Mesendoderm (in vitro differentiated cells): ENCODE measurements around the gene HAUS1.
A peak's percentile ranks its signal among the peaks of the same experiment; 100 is the strongest.
"Not testable (repeated sequence)": the region's sequence is repeated elsewhere in the genome, so short reads cannot be mapped to it uniquely, and the experiment has no call there.

Source experiments
- DNase-seq: peaks from one replicate; pipeline ENCODE4 v3.0.0; 2013
- H2AK5ac ChIP-seq: 2 replicates; pipeline ENCODE4 v1.6.1; 2013; ENCODE audit warnings: low read length, inconsistent platforms
- H2BK120ac ChIP-seq: 2 replicates; pipeline ENCODE4 v1.6.1; 2013; ENCODE audit warnings: low read depth, mild to moderate bottlenecking, low read length, moderate library complexity, mixed read lengths
- H2BK15ac ChIP-seq: replicated peaks from 2 replicates; pipeline ENCODE4 v1.6.1; 2013; ENCODE audit warnings: low read depth, mild to moderate bottlenecking, moderate library complexity
- H2BK5ac ChIP-seq: 2 replicates; pipeline ENCODE4 v1.6.1; 2013; ENCODE audit warnings: low read length, inconsistent platforms
- H3K18ac ChIP-seq: 2 replicates; pipeline ENCODE4 v1.6.1; 2013; ENCODE audit warnings: mild to moderate bottlenecking, low read length, mixed read lengths
- H3K23ac ChIP-seq: one replicate; pipeline ENCODE4 v1.6.1; 2013; ENCODE audit warnings: low read length
- H3K27ac ChIP-seq: 2 replicates; pipeline ENCODE4 v1.5.1; 2013; ENCODE audit warnings: low read depth, mild to moderate bottlenecking, inconsistent platforms, low read length, moderate library complexity
- H3K27me3 ChIP-seq: 2 replicates; pipeline ENCODE4 v1.6.1; 2013; ENCODE audit warnings: low read length, control low read depth, mild to moderate bottlenecking, inconsistent platforms; ENCODE audit not compliant: insufficient read depth, poor library complexity
- H3K36me3 ChIP-seq: 2 replicates; pipeline ENCODE4 v1.6.1; 2013; ENCODE audit warnings: low read length, inconsistent platforms; ENCODE audit not compliant: control insufficient read depth, insufficient read depth
- H3K4ac ChIP-seq: one replicate; pipeline ENCODE4 v1.6.1; 2013; ENCODE audit warnings: low read depth, mild to moderate bottlenecking, low read length, moderate library complexity
- H3K4me1 ChIP-seq: 2 replicates; pipeline ENCODE4 v1.6.1; 2013; ENCODE audit warnings: low read depth, low read length, inconsistent platforms; ENCODE audit not compliant: control insufficient read depth
- H3K4me2 ChIP-seq: 2 replicates; pipeline ENCODE4 v1.6.1; 2013; ENCODE audit warnings: low read length
- H3K4me3 ChIP-seq: 2 replicates; pipeline ENCODE4 v1.5.1; 2013; ENCODE audit warnings: mild to moderate bottlenecking, low read length
- H3K56ac ChIP-seq: one replicate; pipeline ENCODE4 v1.6.1; 2013; ENCODE audit warnings: low read length
- H3K79me1 ChIP-seq: 2 replicates; pipeline ENCODE4 v1.6.1; 2013; ENCODE audit warnings: low read length, inconsistent platforms
- H3K79me2 ChIP-seq: 2 replicates; pipeline ENCODE4 v1.6.1; 2013; ENCODE audit warnings: mild to moderate bottlenecking, low read length; ENCODE audit not compliant: control insufficient read depth, insufficient read depth
- H3K9ac ChIP-seq: 2 replicates; pipeline ENCODE4 v1.6.1; 2013; ENCODE audit warnings: low read length, inconsistent platforms
- H4K5ac ChIP-seq: one replicate; pipeline ENCODE4 v1.6.1; 2013; ENCODE audit warnings: low read length
- H4K8ac ChIP-seq: one replicate; pipeline ENCODE4 v1.6.1; 2013; ENCODE audit warnings: low read depth, mild to moderate bottlenecking, control low read depth, low read length, moderate library complexity
- WGBS: extraction: QIAGEN DNeasy Blood & Tissue Kit; methylation state at CpG from one replicate; pipeline ENCODE4 v1.1.7; 2013; ENCODE audit warnings: low lambda C conversion rate, missing lambda C conversion rate; ENCODE audit not compliant: insufficient coverage; ENCODE audit errors: extremely low coverage; 5-methylcytosine and 5-hydroxymethylcytosine counted together

The HAUS1 gene

DNA sequence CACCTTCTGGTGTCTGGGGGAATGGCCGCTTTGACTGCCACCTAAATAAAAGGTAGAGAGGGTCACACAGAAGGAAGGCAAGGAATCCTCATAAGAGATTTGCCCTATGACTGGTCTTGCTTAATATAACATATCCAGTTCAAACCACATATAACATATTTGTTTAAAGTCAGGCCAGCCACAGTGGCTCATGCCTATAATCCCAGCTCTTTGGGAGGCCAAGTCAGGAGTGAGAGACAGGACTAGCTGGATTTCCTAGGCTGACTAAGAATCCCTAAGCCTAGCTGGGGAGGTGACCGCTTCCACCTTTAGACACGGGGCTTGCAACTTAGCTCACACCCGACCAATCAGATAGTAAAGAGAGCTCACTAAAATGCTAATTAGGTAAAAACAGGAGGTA, 60.3 kb downstream of the HAUS1 start:
- not testable (repeated sequence) for H3K4me3 ChIP-seq, H3K18ac ChIP-seq, H4K5ac ChIP-seq, H2BK15ac ChIP-seq, H3K4me1 ChIP-seq, H3K36me3 ChIP-seq, H3K79me2 ChIP-seq, H3K27me3 ChIP-seq, H3K4ac ChIP-seq, DNase-seq, H3K23ac ChIP-seq, H2AK5ac ChIP-seq, H3K27ac ChIP-seq, H3K56ac ChIP-seq, H2BK120ac ChIP-seq, H3K4me2 ChIP-seq, H4K8ac ChIP-seq, H3K79me1 ChIP-seq, H3K9ac ChIP-seq, H2BK5ac ChIP-seq
- no CpG with 5 or more reads among the region's 4 CpGs for WGBS

GRCh38 chr18:46164920-46165319, 60.7 kb downstream of the HAUS1 start:
- DNase-seq, result no peak
- H3K23ac ChIP-seq, result no peak overlapping the region
- no peak overlapping the region for H3K4ac ChIP-seq
- H3K79me2 ChIP-seq, result no peaks in the 10 kb centered on the region
- no peaks in the 10 kb centered on the region for H3K4me1 ChIP-seq
- no peak overlapping the region for H2BK5ac ChIP-seq
- H3K4me2 ChIP-seq, result no peak overlapping the region
- H3K36me3 ChIP-seq, result no peaks in the 10 kb centered on the region
- no peaks in the 10 kb centered on the region for H3K27me3 ChIP-seq
- no peak overlapping the region for H4K8ac ChIP-seq
- H3K56ac ChIP-seq, result no peak overlapping the region
- H2BK15ac ChIP-seq, result no peak overlapping the region
- no peak overlapping the region for H2BK120ac ChIP-seq
- no peak overlapping the region for H3K27ac ChIP-seq
- no peak overlapping the region for H3K9ac ChIP-seq
- no peak overlapping the region for H4K5ac ChIP-seq
- no peak overlapping the region for H3K4me3 ChIP-seq
- no peak overlapping the region for H3K18ac ChIP-seq
- WGBS, result no CpG with 5 or more reads among the region's 13 CpGs
- no peak overlapping the region for H2AK5ac ChIP-seq
- H3K79me1 ChIP-seq, result no peaks in the 10 kb centered on the region

- no CpG with 5 or more reads among the region's 6 CpGs for WGBS
- no peak for DNase-seq
Observed at GRCh38 chr18:46166261-46166970, 62.2 kb downstream of the HAUS1 start.

DNA sequence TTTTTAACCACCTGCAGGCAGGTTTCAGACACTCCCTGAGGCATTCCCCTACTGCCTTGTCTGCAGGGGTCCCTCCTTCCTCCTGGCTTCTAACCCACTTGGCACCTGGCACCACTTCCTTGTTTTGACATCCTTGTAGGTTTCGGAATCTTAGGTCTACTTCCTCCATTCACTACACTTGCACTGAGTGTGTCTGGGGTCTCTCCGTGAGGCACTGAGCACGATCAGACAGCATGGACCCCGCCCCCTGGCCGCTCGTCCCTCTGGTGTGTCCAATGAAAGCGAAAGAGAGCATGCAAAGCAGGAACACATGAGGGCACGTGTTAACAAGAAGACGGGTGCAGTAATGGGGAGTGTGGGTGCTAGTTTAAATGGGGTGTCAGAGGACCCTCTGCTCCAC, 63.8 kb downstream of the HAUS1 start:
- H2BK120ac ChIP-seq, result no peak overlapping the region
- no peak overlapping the region for H3K9ac ChIP-seq
- DNase-seq, result no peak
- H3K4me2 ChIP-seq, result no peak overlapping the region
- no peak overlapping the region for H3K4ac ChIP-seq
- no peak overlapping the region for H2BK15ac ChIP-seq
- no peaks in the 10 kb centered on the region for H3K79me1 ChIP-seq
- no peaks in the 10 kb centered on the region for H3K4me1 ChIP-seq
- no peak overlapping the region for H2AK5ac ChIP-seq
- no peak overlapping the region for H4K5ac ChIP-seq
- H3K27me3 ChIP-seq, result no peaks in the 10 kb centered on the region
- no peaks in the 10 kb centered on the region for H3K79me2 ChIP-seq
- no CpG with 5 or more reads among the region's 9 CpGs for WGBS
- no peak overlapping the region for H3K18ac ChIP-seq
- no peak overlapping the region for H3K27ac ChIP-seq
- H2BK5ac ChIP-seq, result no peak overlapping the region
- H3K4me3 ChIP-seq, result no peak overlapping the region
- no peaks in the 10 kb centered on the region for H3K36me3 ChIP-seq
- no peak overlapping the region for H3K23ac ChIP-seq
- no peak overlapping the region for H3K56ac ChIP-seq
- H4K8ac ChIP-seq, result no peak overlapping the region

More at GRCh38 chr18:46166261-46166970, 62.2 kb downstream of the HAUS1 start:
- no peaks in the 10 kb centered on the region for H3K36me3 ChIP-seq
- H3K4me1 ChIP-seq, result no peaks in the 10 kb centered on the region
- no peak overlapping the region for H3K27ac ChIP-seq
- H2BK15ac ChIP-seq, result no peak overlapping the region
- no peak overlapping the region for H3K4me3 ChIP-seq
- no peak overlapping the region for H2AK5ac ChIP-seq
- H3K56ac ChIP-seq, result no peak overlapping the region
- H3K23ac ChIP-seq, result no peak overlapping the region
- H3K4me2 ChIP-seq, result no peak overlapping the region
- no peak overlapping the region for H4K8ac ChIP-seq
- no peak overlapping the region for H2BK5ac ChIP-seq
- no peaks in the 10 kb centered on the region for H3K79me2 ChIP-seq
- H4K5ac ChIP-seq, result no peak overlapping the region
- no peak overlapping the region for H3K18ac ChIP-seq
- no peaks in the 10 kb centered on the region for H3K27me3 ChIP-seq
- H3K9ac ChIP-seq, result no peak overlapping the region
- no peaks in the 10 kb centered on the region for H3K79me1 ChIP-seq
- H2BK120ac ChIP-seq, result no peak overlapping the region
- H3K4ac ChIP-seq, result no peak overlapping the region

- peak; percentile 48 for DNase-seq
- no peak overlapping the region for H3K4ac ChIP-seq
- H3K4me2 ChIP-seq, result no peak overlapping the region
- H3K9ac ChIP-seq, result no peak overlapping the region
- no peak overlapping the region for H3K4me3 ChIP-seq
- H4K8ac ChIP-seq, result no peak overlapping the region
- H2BK120ac ChIP-seq, result no peak overlapping the region
- no peaks in the 10 kb centered on the region for H3K79me1 ChIP-seq
- H3K79me2 ChIP-seq, result peaks cover 3% of the 10 kb centered on the region
- peak overlapping the region; percentile 5 for H3K56ac ChIP-seq
- no peak overlapping the region for H2AK5ac ChIP-seq
- H3K18ac ChIP-seq, result no peak overlapping the region
- no CpG with 5 or more reads among the region's 6 CpGs for WGBS
- no peaks in the 10 kb centered on the region for H3K27me3 ChIP-seq
- no peaks in the 10 kb centered on the region for H3K36me3 ChIP-seq
- no peak overlapping the region for H3K23ac ChIP-seq
- no peak overlapping the region for H2BK15ac ChIP-seq
- no peaks in the 10 kb centered on the region for H3K4me1 ChIP-seq
- H4K5ac ChIP-seq, result no peak overlapping the region
- H3K27ac ChIP-seq, result no peak overlapping the region
- no peak overlapping the region for H2BK5ac ChIP-seq
Observed at GRCh38 chr18:46169464-46169941, 65.3 kb downstream of the HAUS1 start.

- DNase-seq, result no peak
- Histone ChIP-seq H3K27me3 (no peaks in the 10 kb centered on the region), H2BK15ac (no peak overlapping the region), H4K5ac (no peak overlapping the region), H3K36me3 (no peaks in the 10 kb centered on the region), H2BK120ac (no peak overlapping the region), H3K23ac (no peak overlapping the region), H3K79me1 (no peaks in the 10 kb centered on the region), H3K9ac (no peak overlapping the region), H4K8ac (no peak overlapping the region), H3K56ac (no peak overlapping the region), H3K27ac (no peak overlapping the region), H3K4me1 (no peaks in the 10 kb centered on the region), H3K4me3 (no peak overlapping the region), H3K4ac (no peak overlapping the region), H2BK5ac (no peak overlapping the region), H2AK5ac (no peak overlapping the region), H3K18ac (no peak overlapping the region), H3K4me2 (no peak overlapping the region), H3K79me2 (peaks cover 10% of the 10 kb centered on the region)
- no CpG with 5 or more reads among the region's 4 CpGs for WGBS
Observed at GRCh38 chr18:46171331-46171730, 67.1 kb downstream of the HAUS1 start.
